HL-60 (cell line): ENCODE results near the gene MORF4L1.

ENCODE experiments used
- POLR2AphosphoS5 ChIP-seq: IDR thresholded peaks from 2 replicates; pipeline ENCODE4 v1.6.1; 2012; ENCODE audit warnings: low read depth
- REST ChIP-seq: IDR thresholded peaks from 2 replicates; pipeline ENCODE4 v1.6.1; 2012; ENCODE audit warnings: low read depth; ENCODE audit not compliant: insufficient replicate concordance
- SPI1 ChIP-seq: IDR thresholded peaks from 2 replicates; pipeline ENCODE4 v1.6.1; 2012; ENCODE audit warnings: low read depth, mild to moderate bottlenecking, borderline replicate concordance

- no peak for TF ChIP-seq SPI1
- TF ChIP-seq REST, result no peak
- TF ChIP-seq POLR2AphosphoS5, result no peak
Observed at GRCh38 chr15:78921517-78921916, 48.8 kb downstream of the MORF4L1 start.
